Left ventricle myocardium inferior (tissue), 1 donor: ENCODE measurements around the gene IKZF1. TPM values are rescaled to one million over a fixed set of nuclear protein-coding genes. Genes with fewer than 3 reads are reported as not detected.

ENCODE experiments used
- DNase-seq: peaks from one replicate; pipeline ENCODE4 v3.0.0-alpha.2; 2020
- H3K27ac ChIP-seq: fragments of 200-600 bp; replicated peaks from 2 replicates; pipeline ENCODE4 v1.8.0; 2021
- H3K27me3 ChIP-seq: fragments of 200-600 bp; 2 replicates; pipeline ENCODE4 v1.8.0; 2021; ENCODE audit warnings: low read depth
- H3K36me3 ChIP-seq: fragments of 200-600 bp; 2 replicates; pipeline ENCODE4 v1.8.0; 2021
- H3K4me1 ChIP-seq: fragments of 200-600 bp; 2 replicates; pipeline ENCODE4 v1.8.0; 2021
- H3K4me3 ChIP-seq: fragments of 200-600 bp; 2 replicates; pipeline ENCODE4 v1.8.0; 2021; ENCODE audit warnings: mild to moderate bottlenecking, moderate library complexity
- H3K9me3 ChIP-seq: fragments of 200-600 bp; replicated peaks from 2 replicates; pipeline ENCODE4 v1.8.0; 2021
- intact Hi-C: fragments of 100-400 bp; cut with micrococcal nuclease; formaldehyde crosslinking; loops from one replicate; pipeline ENCODE4 v1.11.0; 2022
- total RNA-seq: library from RNA; stranded (reverse); fragmentation: NEBNext Ultra II Directional; extraction: Animal tissue kit (Norgen Biotek cat#: 25700); gene quantifications from one replicate; pipeline ENCODE4 v1.2.1, GENCODE V29; 2021
- TF ChIP-seq, protein P1 (sequence below): fragments of 200-600 bp; IDR thresholded peaks from 2 replicates; pipeline ENCODE4 v1.8.0; 2021; ENCODE audit warnings: antibody characterized with exemption, mild to moderate bottlenecking, borderline replicate concordance
- donor health status: DM: no; HTN: yes; CAD: no; lungs with severe emphysema.

IKZF1 gene
- total RNA-seq, 1 donor from 2014 or later = 2.1 TPM

DNA sequence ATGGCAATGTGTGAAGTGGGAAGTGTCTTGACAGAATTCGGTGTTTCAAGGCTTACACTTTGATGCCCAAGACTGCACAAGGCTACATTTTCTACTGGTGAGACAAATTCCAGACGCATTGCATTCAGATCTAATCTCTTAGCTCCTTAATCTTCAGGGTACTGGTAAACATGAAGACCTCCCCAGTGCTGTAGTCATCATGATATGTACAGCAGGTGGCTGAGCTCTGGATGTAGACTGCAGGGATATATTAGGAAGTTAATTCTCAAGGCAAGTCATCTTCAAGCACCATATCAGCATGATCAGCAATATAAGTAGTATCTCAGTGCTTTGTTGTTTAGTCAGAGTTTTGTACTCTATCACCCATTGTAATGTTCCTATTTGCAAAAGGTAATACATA lies 61.8 kb downstream of the IKZF1 start:
- peaks cover 41% of the 10 kb centered on the region for H3K27me3 ChIP-seq
- H3K27ac ChIP-seq = no peak overlapping the region
- H3K4me3 ChIP-seq = no peak overlapping the region
- TF ChIP-seq, protein P1, sequence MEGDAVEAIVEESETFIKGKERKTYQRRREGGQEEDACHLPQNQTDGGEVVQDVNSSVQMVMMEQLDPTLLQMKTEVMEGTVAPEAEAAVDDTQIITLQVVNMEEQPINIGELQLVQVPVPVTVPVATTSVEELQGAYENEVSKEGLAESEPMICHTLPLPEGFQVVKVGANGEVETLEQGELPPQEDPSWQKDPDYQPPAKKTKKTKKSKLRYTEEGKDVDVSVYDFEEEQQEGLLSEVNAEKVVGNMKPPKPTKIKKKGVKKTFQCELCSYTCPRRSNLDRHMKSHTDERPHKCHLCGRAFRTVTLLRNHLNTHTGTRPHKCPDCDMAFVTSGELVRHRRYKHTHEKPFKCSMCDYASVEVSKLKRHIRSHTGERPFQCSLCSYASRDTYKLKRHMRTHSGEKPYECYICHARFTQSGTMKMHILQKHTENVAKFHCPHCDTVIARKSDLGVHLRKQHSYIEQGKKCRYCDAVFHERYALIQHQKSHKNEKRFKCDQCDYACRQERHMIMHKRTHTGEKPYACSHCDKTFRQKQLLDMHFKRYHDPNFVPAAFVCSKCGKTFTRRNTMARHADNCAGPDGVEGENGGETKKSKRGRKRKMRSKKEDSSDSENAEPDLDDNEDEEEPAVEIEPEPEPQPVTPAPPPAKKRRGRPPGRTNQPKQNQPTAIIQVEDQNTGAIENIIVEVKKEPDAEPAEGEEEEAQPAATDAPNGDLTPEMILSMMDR = no peak
- H3K36me3 ChIP-seq = no peaks in the 10 kb centered on the region
- H3K9me3 ChIP-seq = peaks cover 23% of the 10 kb centered on the region
- DNase-seq = no peak
- intact Hi-C loops = no loop called here
- no peaks in the 10 kb centered on the region for H3K4me1 ChIP-seq

DNA sequence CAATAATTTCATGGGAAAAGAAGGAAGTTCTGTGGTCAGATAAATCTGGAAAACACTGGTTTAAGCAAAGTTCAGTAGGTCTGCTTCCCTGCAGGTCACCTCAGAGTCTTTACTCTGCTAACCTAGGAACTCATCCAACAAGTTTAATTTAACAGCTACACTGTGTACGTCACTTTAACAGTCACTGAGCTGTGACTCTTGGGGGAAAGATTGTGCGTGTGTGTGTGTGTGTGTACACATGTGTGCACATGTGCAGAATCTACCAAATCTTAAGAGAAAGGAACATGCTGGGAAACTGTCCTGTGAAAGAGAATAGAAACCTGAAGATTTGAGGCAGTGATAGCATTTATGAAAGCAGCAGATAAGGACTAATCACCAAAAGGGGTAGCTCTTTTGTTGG lies 62.6 kb downstream of the IKZF1 start:
- no peak overlapping the region for H3K27ac ChIP-seq
- H3K36me3 ChIP-seq = no peaks in the 10 kb centered on the region
- H3K4me3 ChIP-seq = no peak overlapping the region
- H3K4me1 ChIP-seq = no peaks in the 10 kb centered on the region
- peaks cover 35% of the 10 kb centered on the region for H3K27me3 ChIP-seq
- DNase-seq = no peak
- H3K9me3 ChIP-seq = peaks cover 23% of the 10 kb centered on the region
- intact Hi-C loops = no loop called here
- TF ChIP-seq, protein P1 = no peak

DNA sequence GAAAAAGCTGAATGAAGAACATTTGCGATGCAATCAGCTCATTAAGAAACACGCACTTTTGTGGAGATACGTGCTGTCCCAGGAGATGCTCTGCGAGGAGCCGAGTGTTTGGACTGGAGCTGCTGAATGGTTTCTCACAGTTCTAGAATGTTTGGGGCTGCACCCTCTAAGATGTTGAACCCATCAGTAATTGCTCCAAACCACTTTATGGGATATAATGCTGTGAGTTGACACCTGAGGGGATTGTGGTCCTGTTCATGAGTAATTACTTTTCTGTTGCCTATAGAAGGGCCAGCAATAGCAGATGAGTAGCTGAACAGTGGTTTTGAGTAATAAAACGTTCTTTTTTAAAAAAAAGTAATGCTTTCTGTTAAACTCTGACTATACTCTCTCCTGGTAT lies 63.1 kb downstream of the IKZF1 start:
- no peak for DNase-seq
- intact Hi-C loops = no loop called here
- Histone ChIP-seq H3K27ac (no peak overlapping the region), H3K4me3 (no peak overlapping the region), H3K9me3 (peaks cover 23% of the 10 kb centered on the region), H3K36me3 (no peaks in the 10 kb centered on the region), H3K27me3 (peaks cover 34% of the 10 kb centered on the region), H3K4me1 (no peaks in the 10 kb centered on the region)
- TF ChIP-seq, protein P1 = no peak

- Histone ChIP-seq H3K4me3 (no peak overlapping the region), H3K36me3 (no peaks in the 10 kb centered on the region), H3K27me3 (peaks cover 27% of the 10 kb centered on the region), H3K9me3 (peaks cover 23% of the 10 kb centered on the region), H3K4me1 (no peaks in the 10 kb centered on the region), H3K27ac (no peak overlapping the region)
- TF ChIP-seq, protein P1 = no peak
- intact Hi-C loops = no loop called here
- DNase-seq = no peak
These were observed 63.9 kb downstream of the IKZF1 start for GRCh38 chr7:50368366-50368765.

DNA sequence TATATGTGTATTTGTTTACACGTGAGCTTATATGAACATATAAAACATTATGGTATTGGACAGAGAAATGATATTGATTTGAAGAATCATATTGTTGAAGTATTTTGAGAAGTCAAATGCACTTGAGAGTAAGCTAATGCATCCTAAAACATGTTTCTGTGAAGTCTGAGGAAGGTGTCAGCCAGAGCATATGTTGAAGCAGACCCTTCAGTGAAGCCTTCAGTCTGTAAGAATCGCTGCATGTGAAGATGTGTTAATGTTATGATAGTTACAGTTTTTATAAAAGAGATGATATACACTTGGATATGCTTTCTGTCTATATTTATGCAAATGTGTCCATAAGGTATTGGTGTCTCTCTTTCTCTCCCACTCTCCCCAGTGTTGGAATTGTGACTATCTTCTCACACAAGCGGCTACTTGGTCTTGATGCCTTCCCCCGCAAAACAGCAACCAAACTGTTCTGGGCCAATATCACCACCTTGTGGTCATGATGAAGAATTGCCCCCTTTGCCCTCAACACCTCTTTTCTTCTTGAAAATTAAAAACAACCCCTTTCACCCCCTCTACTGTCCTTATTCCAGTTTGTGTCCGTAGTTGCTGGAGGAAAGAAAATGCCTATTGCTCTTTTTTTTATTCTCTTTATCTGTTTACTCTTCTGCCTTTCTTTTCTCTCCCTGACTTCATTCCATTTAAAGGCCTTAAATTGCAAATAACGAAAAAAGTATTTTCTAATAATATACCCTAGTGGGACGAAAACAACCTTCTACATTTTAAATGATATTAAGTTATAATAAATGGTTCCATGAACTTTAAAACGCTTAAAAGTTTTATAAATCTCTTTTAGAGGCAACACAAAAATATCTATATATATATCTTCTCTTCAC lies 64.9 kb downstream of the IKZF1 start:
- H3K27ac ChIP-seq = no peak overlapping the region
- no peak for DNase-seq
- H3K9me3 ChIP-seq = peaks cover 23% of the 10 kb centered on the region
- H3K27me3 ChIP-seq = peaks cover 20% of the 10 kb centered on the region
- H3K4me1 ChIP-seq = no peaks in the 10 kb centered on the region
- TF ChIP-seq, protein P1 = peak; percentile 33
- intact Hi-C loops = no loop called here
- no peaks in the 10 kb centered on the region for H3K36me3 ChIP-seq
- H3K4me3 ChIP-seq = no peak overlapping the region
